Peyer's patch (tissue), 4 donors: ENCODE results near the gene SIL1. TPM values are rescaled to one million over a fixed set of nuclear protein-coding genes. Genes with fewer than 3 reads are reported as not detected.
A peak's percentile ranks its signal among the peaks of the same experiment; 100 is the strongest.

Experiments
- DNase-seq, 3 donors: peaks; one replicate each; pipeline ENCODE4 v3.0.0-alpha.2; 2017 to 2019
- H3K27ac ChIP-seq, 4 donors: fragments of 200-600 bp; sonication (generic); one replicate each; pipeline ENCODE4 v1.5.1; 2016 to 2019
- H3K27me3 ChIP-seq, 2 donors: fragments of 200-600 bp; sonication (generic); one replicate each; pipeline ENCODE4 v1.5.1; 2019
- H3K36me3 ChIP-seq, 3 donors: fragments of 200-600 bp; sonication (generic); one replicate each; pipeline ENCODE4 v1.5.1; 2016 to 2019
- H3K4me1 ChIP-seq, 4 donors: fragments of 200-600 bp; sonication (generic); one replicate each; pipeline ENCODE4 v1.5.1; 2016 to 2019
- H3K4me3 ChIP-seq, 4 donors: fragments of 200-600 bp; sonication (generic); 1 replicate in 3 of 4; 2 replicates in 1 of 4; pipeline ENCODE4 v1.5.1; 2016 to 2019; ENCODE audit warnings: mild to moderate bottlenecking in 1 of 4
- H3K9me3 ChIP-seq, 4 donors: fragments of 200-600 bp; sonication (generic); one replicate each; pipeline ENCODE4 v1.5.1; 2016 to 2019; ENCODE audit warnings: mild to moderate bottlenecking in 1 of 4
- POLR2A ChIP-seq, 2 donors: fragments of 450-650 bp; IDR thresholded peaks; one replicate each; pipeline ENCODE4 v1.5.1; 2017; ENCODE audit warnings: antibody characterized with exemption in 2 of 2, mild to moderate bottlenecking in 2 of 2, moderate library complexity in 2 of 2
- total RNA-seq, 4 donors: library from RNA; depleted of rRNA; stranded (reverse); fragments of >200 nt; gene quantifications; one replicate each; pipeline ENCODE4 v1.1.0, GENCODE V29; 2016
- TF ChIP-seq, protein P1 (sequence below), 6 experiments: fragments of 450-650 bp in 4 of 6; fragments of 200-600 bp in 2 of 6; sonication (generic) in 1 of 6; IDR thresholded peaks; one replicate each; pipeline ENCODE4 v1.5.1; 2017 to 2019; ENCODE audit warnings: antibody characterized with exemption in 6 of 6, mild to moderate bottlenecking in 3 of 6, moderate library complexity in 1 of 6

The SIL1 gene
- total RNA-seq, 4 donors from 2014 or later, result 23.6 to 84.2 (median 39.2) TPM

DNA sequence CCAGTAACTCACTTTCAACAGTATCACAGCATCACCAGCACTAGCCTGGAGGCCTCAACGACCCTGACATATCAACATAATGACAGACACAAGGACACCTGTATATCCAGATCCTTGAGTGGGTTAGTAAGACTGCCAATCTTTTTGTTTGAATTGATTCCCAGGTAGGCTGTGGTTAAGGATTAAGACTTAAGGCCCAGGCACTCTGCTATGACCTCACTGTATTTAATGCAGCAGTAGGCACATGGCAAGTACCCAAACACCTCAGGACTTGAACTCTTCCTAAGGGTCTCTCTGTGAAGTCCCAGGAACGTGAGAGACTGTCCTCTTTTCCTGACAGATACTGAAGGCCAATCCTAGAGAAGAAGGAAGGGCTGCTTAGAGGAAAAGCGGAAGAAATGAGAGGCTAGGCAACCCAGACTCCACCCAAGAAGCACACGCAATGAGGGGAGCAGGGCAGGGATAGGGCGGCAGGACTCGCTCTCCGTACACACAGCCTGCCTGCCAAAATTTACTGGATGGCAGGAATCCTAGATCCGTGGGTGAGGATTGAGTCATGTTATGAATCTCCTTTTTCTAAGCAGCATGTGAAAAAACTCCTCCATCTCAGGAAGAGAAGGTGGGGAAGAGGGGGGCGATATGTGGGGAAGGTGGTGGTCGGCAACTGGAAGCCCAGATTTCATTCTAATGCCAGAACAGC, 93.4 kb downstream of the SIL1 start:
- DNase-seq, result peak in 1 of 3 donors; percentile 55
- H3K27me3 ChIP-seq, result no peaks in the 10 kb centered on the region
- H3K4me3 ChIP-seq, result no peak overlapping the region
- peaks cover 0 to 16% (median 0%) of the 10 kb centered on the region in 4 donors for H3K4me1 ChIP-seq
- TF ChIP-seq POLR2A (IDR thresholded peaks at IDR 0.05), result no peak
- TF ChIP-seq, protein P1, sequence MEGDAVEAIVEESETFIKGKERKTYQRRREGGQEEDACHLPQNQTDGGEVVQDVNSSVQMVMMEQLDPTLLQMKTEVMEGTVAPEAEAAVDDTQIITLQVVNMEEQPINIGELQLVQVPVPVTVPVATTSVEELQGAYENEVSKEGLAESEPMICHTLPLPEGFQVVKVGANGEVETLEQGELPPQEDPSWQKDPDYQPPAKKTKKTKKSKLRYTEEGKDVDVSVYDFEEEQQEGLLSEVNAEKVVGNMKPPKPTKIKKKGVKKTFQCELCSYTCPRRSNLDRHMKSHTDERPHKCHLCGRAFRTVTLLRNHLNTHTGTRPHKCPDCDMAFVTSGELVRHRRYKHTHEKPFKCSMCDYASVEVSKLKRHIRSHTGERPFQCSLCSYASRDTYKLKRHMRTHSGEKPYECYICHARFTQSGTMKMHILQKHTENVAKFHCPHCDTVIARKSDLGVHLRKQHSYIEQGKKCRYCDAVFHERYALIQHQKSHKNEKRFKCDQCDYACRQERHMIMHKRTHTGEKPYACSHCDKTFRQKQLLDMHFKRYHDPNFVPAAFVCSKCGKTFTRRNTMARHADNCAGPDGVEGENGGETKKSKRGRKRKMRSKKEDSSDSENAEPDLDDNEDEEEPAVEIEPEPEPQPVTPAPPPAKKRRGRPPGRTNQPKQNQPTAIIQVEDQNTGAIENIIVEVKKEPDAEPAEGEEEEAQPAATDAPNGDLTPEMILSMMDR (IDR thresholded peaks at IDR 0.05), result no peak
- H3K27ac ChIP-seq, result peak overlapping the region in 3 of 4 donors; percentile 25 to 73 (median 47)
- no peaks in the 10 kb centered on the region for H3K36me3 ChIP-seq
- H3K9me3 ChIP-seq, result no peaks in the 10 kb centered on the region

DNA sequence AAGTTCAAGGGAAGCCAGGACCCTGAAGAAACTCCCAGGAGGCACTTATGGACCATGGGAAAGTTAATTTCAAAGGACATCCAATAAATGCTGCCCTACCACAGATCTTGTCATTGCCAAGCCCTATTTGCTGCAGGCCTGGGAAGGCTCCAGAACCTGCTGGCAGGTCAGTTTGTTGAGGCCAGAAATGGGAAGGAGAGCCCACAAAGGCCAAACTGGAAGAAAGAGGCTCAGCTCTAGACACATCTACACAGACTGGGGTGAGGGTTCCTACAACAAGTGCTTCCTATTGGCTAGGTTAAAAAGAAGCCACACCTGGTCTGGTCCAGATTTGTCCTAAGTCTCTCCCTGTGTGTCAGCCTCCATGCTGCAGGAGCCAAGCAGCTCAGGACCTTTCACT, 94.4 kb downstream of the SIL1 start:
- Histone ChIP-seq H3K4me3 (no peak overlapping the region), H3K9me3 (no peaks in the 10 kb centered on the region), H3K27ac (no peak overlapping the region), H3K36me3 (no peaks in the 10 kb centered on the region), H3K27me3 (no peaks in the 10 kb centered on the region), H3K4me1 (peaks cover 0 to 15% (median 0%) of the 10 kb centered on the region in 4 donors)
- no peak for DNase-seq
- TF ChIP-seq, protein P1 (IDR thresholded peaks at IDR 0.05), result no peak
- no peak for TF ChIP-seq POLR2A (IDR thresholded peaks at IDR 0.05)

DNA sequence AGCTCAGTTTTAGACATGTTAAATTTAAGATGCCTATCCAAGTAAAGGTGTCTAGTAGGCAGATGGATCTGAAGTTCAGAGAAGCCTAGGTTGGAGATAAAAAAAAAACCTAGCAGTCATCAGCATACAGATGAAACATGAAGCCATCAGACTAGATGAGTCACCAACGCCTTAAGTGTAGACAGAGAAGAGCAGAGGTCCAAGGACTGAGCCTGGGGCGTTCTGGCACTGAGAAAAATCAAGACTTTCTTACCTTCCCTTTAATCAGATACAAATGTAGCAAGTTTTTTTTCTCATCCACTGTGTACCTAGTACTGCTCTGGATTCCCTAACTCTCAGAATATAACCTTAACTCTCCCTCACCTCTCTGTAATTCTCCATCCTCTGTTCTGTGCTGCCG, 97.3 kb downstream of the SIL1 start:
- no peak for DNase-seq
- no peak overlapping the region for H3K27ac ChIP-seq
- TF ChIP-seq POLR2A (IDR thresholded peaks at IDR 0.05), result no peak
- TF ChIP-seq, protein P1 (IDR thresholded peaks at IDR 0.05), result no peak
- H3K9me3 ChIP-seq, result no peaks in the 10 kb centered on the region
- no peak overlapping the region for H3K4me3 ChIP-seq
- no peaks in the 10 kb centered on the region for H3K36me3 ChIP-seq
- H3K4me1 ChIP-seq, result peaks cover 0 to 7% (median 0%) of the 10 kb centered on the region in 4 donors
- no peaks in the 10 kb centered on the region for H3K27me3 ChIP-seq

DNA sequence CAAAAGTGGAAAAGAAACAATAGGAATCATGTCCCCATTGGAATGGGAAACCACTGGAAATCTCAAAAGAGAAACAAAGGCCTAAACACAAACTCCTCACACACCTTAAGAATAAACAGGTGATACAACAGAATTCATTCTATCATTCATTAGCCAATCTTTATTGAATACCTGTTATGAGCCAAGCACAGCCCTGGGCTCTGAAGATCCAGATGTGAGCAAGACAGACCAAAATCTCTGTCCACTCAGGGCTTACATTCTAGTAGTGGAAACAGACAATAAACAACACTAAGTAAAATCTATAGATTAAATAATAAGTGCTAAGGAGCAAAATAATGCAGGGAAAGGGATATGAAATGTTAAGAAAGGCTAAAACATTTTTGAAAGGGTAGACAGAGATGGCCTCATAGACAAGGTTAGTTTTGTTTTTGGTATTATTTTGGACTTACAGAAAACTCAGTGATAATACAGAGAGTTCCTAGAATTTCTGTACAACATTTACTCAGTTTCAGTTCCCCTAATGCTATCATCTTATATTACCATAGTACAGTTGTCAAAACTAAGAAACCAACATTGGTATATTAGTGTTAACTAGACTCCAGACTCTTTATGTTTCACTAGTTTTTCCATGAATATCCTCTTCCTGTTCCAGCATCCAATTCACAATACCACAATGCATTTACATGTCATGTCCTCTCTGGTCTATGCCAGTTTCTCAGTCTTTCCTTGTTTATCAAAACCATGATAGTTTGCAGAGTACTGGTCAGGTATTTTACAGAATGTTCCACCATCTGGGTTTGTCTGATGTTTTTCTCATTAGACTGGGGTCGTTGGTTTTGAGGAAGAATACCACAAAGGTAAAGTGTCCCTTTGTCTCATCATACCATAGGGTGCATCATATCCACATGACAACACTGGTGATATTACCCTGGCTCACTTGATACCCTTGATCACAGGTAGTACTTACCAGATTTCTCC, 103.7 kb downstream of the SIL1 start:
- DNase-seq, result no peak
- Histone ChIP-seq H3K4me3 (no peak overlapping the region), H3K4me1 (peaks cover 0 to 8% (median 0%) of the 10 kb centered on the region in 4 donors), H3K9me3 (no peaks in the 10 kb centered on the region), H3K36me3 (no peaks in the 10 kb centered on the region), H3K27ac (no peak overlapping the region), H3K27me3 (no peaks in the 10 kb centered on the region)
- TF ChIP-seq, protein P1 (IDR thresholded peaks at IDR 0.05), result no peak
- no peak for TF ChIP-seq POLR2A (IDR thresholded peaks at IDR 0.05)

DNA sequence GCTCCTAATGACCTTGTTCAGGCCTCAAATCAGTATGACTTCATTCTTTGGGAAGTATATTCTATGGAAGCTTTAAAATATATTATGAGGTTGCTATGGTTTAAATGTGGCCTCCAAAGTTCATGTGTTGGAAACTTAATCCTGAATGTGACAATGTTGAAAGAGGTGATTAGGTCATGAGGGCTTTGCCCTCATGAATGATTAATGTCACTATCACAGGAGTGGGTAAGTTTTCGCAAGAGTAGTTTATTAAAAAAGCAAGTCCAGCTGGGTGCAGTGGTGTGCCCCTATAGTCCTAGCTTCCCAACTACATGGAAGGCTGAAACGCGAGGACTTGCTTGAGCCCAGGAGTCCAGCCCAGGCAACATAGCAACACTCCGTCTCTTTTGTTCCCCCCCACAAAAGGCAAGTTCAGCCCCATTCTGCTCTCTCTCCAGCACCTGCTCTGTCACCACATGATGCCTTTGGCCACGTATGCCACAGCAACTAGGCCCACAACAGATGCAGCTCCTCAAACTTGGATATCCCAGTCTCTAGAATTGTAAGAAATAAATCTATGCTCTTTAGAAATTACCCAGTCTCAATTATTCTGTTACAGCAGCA, 105.3 kb downstream of the SIL1 start:
- Histone ChIP-seq H3K27me3 (no peaks in the 10 kb centered on the region), H3K36me3 (no peaks in the 10 kb centered on the region), H3K4me1 (peaks cover 0 to 8% (median 0%) of the 10 kb centered on the region in 4 donors), H3K27ac (no peak overlapping the region), H3K9me3 (no peaks in the 10 kb centered on the region), H3K4me3 (no peak overlapping the region)
- DNase-seq, result no peak
- TF ChIP-seq, protein P1 (IDR thresholded peaks at IDR 0.05), result no peak
